GM18909 (cell line): Measurements from ENCODE around the gene ACBD6.

ENCODE experiments used
- ATAC-seq: cut with Tn5 transposase; IDR thresholded peaks from one replicate; pipeline ENCODE4 v1.9.1; 2021; ENCODE audit warnings: mild to moderate bottlenecking; ENCODE audit not compliant: unreplicated experiment, poor library complexity

ACBD6 gene

DNA sequence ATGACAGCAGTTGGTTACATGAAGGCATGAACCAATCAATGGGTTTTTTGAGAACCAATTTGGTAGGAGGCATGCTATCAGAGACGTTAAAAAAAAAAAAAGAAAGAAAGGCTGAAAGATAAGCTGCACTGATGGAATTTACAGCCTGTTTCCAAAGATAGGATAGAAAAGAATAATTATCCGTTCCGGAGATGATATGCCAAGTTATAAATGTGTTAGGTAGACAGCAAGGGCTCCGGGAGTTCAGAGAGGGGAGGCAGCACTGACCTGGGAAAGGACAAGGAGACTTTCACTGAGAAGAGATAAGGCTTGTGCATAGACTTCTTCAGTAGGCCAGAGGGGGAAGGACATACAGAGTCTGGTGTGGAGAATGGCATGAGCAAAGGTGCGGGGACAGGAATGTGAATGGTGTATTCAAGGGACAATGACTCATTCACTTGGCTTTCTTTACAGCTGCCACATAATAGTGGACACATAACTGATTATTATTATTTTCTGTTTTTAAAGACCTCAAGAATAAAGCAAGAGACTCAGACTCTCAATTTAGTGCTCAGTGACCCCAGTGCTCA, 24.8 kb upstream of the ACBD6 start:
- no peak for ATAC-seq

DNA sequence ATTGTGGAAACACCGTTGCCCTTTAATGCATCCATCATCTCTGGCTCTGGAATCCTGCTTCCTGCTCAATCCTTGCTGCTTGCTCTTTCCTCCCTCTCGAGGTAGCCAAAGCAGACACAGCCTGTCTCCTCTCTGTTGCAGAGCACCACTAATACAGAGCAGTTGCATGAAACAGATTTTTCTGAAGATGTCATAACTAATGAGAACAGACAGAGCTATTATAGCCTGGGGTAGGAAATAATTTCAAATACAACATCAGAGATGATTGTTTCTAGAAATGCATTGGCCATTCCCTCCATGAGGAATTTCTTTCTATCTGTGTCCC, 23.3 kb upstream of the ACBD6 start:
- no peak for ATAC-seq

DNA sequence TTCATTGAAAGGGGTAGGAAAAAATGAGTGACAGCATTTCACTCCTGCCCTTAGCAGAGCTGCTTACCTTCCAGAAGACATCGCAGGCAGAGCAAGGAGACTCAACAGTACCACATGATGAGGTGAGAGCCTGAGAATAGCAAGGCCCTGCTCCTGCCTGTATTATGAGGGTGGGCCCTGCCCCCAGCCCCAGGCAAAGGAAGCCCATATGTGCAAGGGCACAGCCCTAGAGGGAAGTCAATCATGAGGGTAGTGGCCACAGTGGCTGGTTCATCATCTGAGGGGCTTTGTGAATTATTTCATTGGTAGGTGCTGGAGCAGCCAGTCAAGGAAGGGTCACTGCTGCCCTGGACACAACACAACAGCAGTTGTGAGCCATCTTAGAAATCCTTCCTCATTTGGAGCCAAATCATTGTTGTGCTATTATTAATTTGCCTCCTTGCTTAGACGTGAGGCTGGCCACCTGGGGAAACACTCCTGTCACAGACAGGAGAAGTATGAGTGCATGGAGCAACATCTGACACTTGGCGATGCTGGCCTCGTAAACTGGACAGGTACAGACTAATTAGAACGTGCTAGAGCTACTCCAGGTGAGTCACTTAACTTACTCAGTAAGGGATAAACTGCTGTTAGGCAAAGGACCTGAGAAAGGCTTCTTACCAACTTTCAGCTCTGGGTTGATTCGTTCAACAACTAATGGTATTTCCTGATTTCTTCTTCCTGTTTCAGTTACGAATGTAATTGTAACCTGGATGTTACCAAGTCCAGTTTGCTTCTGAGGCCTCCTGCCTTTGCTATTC, 22.7 kb upstream of the ACBD6 start:
- no peak for ATAC-seq

DNA sequence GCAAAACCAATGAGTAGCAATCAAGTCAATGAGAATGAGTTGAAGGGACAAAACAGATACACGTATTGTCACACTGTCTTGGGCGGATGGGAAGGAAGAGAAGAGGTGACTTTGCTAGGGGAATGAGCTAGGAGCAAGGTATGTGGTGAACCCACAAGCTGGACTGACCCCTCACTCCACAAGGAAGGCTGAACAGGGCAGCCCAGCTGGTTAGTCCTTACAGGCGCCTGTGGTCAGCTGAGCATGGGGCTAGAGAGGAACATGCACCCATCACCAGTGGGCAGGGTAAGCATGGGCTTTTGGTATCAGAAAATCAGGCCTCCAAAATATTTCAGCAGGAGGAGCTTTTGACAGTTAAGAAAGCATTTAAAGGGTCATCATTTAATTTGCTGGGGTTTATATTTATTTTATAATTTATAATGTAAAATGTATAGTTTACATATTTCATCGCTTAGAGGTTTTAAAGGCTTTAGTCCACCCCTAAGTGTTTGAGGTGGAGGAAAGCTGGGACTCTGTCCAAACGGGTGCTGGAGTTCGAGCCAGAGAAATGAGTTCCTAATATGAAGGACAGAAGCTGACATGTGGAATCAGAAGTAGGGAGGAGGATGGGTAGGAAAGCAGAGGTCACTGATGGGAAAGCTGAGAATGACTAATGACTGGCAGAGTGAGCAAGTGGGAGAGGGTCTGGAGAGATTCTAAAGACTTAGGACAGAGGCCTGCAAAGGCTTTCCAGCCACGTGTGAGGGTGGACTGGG, 22.0 kb upstream of the ACBD6 start:
- ATAC-seq: no peak

DNA sequence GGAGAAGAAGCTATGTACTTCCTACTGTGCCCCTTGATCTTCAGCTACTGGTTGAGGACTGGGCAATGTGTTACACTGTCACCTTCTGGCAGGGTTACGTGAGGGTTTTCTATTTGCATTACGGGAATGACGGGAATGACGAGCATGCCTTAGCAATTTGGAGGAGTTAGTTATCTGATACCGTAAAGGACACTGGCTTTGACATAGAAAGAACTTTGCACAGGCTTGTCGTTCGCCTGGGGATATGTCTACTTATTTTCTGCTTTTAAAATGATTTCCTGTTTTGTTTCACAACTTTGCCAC, 19.8 kb upstream of the ACBD6 start:
- ATAC-seq: no peak

DNA sequence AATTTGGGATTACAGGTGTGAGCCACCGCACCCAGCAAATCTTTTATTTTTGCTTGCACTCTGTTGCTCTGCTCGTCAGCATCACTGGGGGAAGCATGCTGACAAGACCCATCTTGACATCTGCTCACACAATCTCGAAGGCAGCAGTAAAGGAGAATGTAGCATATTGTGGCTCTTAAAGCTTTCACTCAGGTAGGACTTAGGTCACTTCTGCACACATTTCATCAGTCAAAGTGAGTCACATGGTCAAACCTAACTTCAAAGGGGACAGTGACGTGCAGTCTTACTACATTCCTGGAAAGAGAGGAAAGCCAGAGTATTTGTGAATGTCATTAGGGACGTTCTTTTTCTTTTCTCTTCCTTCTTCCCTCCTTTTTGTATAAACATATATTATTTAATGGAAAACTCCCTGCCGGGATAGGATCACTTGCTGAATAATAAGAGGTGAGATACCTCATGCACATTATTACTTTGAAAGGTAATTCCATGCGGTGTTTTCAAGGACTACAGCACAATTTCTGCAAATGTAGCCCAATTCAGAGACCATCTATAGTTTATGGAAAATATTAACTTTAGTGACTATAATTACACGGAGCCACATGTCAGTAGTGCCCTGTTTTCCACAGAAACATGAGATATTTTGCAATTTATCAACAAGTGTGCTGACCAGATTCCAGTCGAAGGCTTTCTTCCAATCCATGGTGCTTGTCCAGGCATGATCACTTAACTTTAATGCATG, 19.3 kb upstream of the ACBD6 start:
- ATAC-seq: no peak

DNA sequence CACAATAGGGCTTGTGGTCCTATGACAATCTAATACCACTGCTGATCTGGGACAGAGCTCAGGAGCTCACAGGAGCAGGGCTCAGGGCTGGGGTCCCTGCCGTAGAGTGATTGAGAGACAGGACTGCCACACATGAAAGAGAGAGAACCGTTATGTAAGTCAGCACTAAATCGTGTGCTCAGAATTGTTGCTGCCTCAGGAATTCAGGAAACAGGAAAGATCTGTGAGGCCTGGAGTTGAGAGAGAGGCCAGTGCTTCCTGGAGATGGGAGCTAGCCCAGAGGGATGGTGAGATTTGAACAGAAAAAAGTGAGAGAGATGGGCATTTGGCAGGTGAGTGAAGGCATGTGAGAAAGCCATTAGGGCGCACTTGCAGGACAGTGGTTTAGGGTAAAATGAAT, 17.5 kb upstream of the ACBD6 start:
- no peak for ATAC-seq

DNA sequence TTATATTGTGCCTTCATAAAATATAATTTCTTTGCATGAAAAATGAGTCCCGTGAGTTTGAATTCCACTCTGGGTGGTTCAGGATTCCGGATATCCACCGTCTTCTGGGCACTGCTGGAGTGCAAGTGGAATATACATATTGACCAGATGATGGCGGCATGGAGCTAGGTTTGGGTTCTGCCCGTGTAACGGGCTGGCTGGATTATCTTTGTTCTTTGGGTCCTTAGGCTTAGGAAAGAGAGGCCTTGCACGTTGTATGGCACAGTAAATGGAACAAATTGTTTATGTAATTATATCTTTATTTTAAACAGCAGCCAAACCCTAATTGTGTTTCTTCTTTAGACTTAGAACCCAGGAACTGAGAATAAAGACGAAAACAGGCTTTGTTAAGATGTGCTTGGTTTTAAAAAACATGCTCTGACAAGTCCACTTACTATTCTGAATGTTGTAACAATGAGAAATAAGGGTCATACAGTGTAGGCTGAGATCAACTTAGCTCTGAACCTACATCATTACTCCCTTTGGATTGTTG, 13.5 kb upstream of the ACBD6 start:
- peak; percentile 92 for ATAC-seq

DNA sequence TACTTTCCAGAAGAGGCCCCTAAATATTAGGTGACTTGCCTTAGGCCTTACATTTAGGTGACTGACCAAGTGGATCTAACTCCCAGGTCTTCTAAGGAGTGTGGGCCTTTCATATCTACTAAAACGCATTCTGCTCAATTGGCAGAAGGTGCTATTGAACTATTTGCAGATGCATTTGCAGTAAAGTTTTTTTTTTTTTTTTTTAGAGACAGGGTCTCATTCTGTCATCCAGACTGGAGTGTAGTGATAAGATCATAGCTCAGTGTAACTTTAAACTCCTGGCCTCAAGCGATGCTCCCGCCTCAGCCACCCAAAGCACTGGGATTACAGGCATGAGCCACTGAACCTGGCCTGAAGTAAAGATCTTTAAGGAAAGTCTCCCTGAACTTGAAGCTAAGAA, 13.0 kb upstream of the ACBD6 start:
- ATAC-seq: no peak

DNA sequence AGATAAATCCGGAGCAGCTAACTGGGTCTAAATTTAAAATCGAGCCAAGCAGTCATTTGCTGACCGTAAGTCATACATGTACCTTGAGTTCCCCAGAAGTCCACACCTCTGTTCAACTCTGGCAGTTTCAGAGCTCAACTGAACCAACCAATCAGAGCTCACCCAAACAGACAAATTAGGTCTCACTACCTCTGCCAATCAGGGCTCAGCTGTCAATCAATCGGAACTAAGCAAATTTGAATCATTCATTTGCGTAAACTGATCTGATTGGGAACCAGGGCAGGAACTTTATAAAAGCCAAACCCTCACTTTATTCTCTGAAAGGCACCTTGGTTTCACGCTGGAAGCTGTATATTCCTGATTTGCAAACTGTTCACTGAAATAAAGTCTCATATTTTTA, 11.2 kb upstream of the ACBD6 start:
- ATAC-seq: no peak

DNA sequence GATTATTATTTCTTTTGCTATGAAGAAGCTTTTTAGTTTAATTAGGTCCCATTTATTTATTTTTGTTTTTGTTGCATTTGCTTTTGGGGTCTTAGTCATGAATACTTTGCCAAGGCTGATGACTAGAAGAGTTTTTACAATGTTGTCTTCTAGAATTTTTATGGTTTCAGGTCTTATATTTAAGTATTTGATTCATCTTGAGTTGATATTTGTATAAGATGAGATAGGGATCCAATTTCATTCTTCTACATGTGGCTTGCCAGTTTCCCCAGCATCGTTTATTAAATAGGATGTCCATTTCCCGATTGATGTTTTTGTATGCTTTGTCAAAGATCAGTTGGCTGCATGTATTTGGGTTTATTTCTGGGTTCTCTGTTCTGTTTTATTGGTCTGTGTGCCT, 8.5 kb upstream of the ACBD6 start:
- no peak for ATAC-seq

DNA sequence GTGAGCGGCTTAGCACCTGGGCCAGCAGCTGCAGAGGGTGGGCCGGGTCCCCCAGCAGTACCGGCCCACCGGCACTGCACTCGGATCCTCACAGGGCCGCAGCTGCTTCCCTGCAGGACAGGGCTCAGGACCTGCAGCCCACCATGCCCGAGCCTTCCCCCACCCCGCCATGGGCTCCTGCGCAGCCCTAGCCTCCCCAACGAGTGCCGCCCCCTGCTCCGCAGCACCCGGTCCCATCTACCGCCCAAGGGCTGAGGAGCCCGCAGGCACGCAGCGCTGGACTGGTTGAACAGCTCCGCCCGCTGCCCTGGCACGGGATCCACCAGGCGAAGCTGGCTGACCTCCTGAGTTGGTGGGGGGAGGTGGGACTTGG, 6.3 kb upstream of the ACBD6 start:
- no peak for ATAC-seq

DNA sequence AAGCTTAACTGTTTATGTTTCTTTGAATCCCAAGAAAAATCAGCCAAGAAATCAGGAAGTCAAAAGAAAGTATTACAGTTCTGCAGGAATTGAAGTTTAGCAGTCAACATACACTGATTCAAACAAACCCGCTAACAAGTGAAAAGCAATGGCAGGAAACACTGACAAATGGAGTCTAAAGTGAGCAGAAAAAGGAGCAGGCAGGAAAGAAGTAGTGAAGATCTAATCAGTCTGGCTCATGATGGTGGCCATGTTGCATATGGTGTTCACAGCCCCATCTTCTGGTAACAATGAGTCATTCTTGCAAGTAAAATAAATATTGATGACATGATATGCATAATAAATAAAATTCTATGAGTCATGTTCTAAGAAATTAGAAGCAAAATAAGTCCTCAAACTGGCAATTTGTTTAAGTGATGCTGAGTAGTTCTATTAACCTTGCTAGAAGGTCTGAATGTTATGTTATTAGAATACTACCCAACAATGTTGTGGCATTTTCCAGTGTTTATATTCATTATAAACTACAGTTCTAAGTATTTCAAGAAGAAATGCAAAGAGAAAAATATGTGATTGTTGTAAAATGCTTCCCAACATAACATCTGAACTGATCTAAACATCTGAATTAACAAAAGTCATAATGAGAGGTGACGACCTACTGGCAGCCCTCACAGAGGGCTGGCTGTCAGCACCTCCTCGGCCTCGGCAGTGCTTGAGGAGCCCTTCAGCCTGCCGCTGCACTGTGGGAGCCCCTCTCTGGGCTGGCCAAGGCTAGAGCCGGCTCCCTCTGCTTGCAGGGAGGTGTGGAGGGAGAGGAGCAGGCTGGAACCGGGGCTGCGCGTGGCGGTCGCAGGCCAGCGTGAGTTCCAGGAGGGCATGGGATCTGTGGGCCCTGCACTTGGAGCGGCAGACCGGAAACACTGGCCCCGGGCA, 5.7 kb upstream of the ACBD6 start:
- ATAC-seq: no peak

DNA sequence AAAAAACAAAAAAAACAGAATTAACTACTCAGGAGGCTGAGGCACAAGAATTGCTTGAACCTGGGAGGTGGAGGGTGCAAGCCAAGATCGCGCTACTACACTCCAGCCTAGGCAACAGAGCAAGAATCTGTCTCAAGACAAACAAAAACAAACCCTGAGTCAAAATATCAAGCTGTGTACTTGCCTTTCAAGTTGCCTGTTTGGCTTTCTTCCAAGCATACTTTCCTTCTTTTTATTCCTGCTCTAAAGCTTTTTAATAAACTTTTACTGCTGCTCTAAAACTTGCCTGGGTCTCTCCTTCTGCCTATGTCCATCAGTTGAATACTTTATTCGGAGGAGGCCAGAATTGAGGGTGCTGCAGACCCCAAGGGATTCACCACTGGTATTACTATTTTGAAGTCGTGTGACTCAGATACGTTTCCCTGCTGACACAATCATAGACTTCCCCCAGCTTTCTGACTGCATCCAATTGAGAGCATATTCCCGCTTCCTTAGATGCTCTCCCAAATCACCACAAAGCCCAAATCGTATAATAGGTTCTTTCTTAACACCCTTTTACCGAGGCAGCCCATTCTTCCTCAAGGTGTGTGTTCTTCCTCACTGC, 3.5 kb upstream of the ACBD6 start:
- ATAC-seq: no peak

DNA sequence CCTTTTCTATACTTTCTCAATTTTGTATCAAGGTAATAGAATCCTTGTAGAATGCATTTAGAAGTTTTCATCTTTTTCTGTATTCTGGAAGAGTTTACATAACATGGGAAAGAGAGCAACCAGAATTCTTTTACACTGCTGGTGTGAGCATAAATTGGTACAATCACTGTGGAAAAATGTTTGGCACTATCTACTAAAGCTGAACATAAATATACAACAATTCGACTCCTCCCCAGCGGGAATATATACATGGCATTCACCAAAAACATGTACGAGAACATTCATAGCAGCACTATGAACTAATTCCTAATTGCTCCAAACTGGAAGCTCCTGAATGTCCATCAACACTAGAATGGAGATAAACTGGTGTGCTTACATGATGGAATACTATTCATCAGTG, 1.8 kb upstream of the ACBD6 start:
- ATAC-seq: no peak

DNA sequence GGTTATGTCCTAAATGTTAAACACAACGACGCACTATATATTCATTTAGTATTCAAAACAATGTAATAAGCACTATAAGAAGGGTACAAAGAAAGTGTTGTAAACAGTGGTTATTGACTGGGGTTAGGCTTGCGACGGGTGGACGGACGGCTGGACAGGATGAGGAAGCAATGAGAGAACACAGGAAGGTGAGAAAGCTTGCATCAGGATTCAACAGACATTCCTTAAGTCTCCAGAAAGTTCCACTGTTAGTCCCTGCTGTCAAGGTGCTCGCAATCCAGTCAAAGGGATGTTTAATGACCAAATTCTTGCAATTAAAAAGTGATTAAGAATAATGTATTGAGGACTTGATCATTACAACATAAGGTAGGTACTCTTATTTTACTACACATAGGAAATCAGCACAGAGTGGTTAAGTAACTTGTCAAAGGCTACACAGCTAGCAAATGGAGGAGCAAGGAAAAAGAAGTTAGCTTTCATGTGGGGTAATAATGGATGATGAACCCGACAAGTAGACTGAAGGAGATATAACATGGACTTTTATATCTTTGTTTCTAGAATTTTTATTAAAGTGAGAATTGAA, 994 bp upstream of the ACBD6 start:
- ATAC-seq: peak; percentile 5

DNA sequence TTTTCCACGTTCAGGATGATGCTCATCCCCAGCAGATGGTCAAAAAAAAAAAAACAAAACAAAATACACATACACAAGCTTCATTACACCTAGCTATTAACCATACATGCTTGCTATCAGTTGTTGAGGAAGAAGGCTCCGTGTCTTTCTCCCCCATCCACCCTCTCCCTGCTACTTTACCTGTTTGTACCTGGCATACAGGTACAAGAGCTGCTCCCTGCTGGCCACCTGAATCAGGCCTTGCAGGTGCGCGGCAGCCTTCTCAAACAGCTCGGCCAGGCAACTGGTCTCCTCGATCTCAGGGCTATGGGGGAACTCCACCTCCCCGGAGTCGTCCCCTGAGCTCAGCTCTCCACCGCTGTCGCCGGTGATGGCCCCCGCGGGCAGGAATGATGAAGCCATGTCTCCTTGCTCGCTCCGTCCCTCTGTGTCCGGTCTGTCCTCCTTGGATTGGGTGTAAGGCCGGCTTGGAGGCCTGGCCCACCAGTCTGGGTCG, 464 bp downstream of the ACBD6 start:
- ATAC-seq: peak; percentile 36

DNA sequence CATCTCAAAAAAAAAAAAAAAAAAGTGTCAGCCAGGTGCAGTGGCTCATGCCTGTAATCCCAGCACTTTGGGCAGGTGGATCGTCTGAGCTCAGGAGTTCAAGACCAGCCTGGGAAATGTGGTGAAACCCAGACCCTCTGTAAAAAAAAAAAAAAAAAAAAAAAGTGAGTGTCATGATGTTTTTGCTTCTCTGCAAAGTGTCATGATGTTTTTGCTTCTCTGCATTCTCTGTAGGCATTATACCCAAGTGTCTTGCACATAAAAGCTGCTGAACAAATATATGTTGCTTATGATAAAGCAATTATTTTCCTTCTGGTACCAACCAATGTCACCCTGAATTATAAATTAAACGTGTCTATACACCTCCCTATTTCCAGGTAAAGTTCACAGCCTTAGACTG, 1.7 kb downstream of the ACBD6 start:
- no peak for ATAC-seq

DNA sequence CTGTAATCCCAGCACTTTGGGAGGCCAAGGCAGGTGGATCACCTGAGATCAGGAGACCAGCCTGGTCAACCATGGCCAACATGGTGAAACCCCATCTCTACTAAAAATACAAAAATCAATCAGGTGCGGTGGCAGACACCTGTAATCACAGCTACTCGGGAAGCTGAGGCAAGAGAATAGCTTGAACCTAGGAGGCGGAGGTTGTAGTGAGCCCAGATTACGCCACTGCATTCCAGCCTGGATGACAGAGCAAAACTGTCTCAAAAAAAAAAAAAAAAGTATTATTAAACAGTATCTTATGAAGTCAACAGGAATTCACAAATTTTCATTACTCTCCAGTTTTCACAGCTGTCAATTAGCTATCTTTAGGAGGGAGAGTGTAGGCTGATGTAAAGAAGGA, 3.8 kb downstream of the ACBD6 start:
- no peak for ATAC-seq
